ENCODE measurements around the gene PPP1R14D.

DNA sequence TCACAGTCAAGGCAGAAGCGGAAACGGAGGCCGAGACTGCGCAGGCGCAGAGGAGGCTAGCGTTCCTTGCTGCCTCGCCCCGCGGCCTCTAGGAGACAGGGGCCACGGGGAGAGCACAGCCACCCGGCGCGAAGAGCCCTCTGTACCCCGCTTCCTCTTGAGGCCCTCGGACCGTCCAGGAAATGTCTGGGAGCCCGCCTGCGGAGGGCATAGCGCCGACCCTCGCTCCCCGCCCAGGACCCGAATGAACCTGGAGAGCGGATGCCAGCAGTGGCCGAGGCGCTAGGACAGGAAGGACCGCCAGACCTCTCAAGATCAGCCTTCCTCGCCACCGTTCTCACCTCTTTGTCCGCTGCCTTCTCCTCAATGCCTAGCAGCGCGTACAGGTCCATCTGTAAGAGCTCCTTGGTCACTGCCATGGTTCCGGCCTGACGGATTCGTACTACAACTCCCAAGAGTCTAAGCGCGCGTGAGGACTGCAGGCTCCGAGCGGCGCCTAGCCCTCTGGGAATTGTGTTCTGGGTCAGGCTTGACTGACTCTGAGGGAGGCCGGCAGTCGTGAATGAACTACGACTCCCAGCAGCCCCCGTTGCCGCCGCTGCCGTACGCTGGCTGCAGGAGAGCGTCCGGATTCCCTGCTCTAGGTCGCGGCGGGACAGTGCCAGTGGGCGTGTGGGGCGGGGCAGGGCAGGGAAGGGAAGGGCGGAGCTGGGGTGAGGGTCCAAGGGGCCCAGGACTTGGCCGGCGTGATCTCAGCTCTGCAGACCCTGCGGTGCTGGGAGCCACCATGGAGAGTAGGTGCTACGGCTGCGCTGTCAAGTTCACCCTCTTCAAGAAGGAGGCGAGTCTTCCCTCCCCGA, 21.2 kb downstream of the PPP1R14D start, which contains the start of the genes DNAJC17 and ZFYVE19:
- TF ChIP-seq, protein P1, sequence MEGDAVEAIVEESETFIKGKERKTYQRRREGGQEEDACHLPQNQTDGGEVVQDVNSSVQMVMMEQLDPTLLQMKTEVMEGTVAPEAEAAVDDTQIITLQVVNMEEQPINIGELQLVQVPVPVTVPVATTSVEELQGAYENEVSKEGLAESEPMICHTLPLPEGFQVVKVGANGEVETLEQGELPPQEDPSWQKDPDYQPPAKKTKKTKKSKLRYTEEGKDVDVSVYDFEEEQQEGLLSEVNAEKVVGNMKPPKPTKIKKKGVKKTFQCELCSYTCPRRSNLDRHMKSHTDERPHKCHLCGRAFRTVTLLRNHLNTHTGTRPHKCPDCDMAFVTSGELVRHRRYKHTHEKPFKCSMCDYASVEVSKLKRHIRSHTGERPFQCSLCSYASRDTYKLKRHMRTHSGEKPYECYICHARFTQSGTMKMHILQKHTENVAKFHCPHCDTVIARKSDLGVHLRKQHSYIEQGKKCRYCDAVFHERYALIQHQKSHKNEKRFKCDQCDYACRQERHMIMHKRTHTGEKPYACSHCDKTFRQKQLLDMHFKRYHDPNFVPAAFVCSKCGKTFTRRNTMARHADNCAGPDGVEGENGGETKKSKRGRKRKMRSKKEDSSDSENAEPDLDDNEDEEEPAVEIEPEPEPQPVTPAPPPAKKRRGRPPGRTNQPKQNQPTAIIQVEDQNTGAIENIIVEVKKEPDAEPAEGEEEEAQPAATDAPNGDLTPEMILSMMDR (IDR thresholded peaks at IDR 0.05), result peak in 2 of 3 experiments; percentile 2 to 11
- no peak for TF ChIP-seq POLR2A (IDR thresholded peaks at IDR 0.05)
- TF ChIP-seq POLR2AphosphoS5 (IDR thresholded peaks at IDR 0.05; ENCODE audit: insufficient read depth in 1 of 2, low read depth in 1 of 2), result peak; percentile 84 to 87

All from vagina (tissue), 2 donors.